ENCODE measurements around the gene ZWILCH.

The ZWILCH gene

DNA sequence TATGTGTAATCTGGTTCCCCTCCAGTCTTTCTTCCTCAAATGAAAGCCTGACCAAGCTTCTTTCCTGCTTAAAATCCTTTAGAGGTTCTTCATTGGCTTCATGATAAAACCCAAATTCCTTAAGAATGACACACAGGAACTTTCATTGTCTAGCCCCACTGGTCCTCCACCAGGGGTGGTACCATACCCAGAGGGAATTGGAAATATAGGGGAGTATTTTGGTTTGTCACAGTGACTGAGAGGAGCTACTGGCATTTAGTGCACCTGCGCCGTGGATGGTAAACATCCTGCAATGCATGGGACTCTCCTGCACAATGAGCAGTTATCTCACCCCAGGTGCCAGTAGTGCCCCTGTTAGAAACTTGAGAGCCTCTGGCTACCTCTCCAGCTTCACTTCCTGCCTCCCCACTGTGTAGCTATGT lies 10.8 kb downstream of the ZWILCH start:
- no peak for DNase-seq (ENCODE audit: low read depth)
- TF ChIP-seq, protein P1, sequence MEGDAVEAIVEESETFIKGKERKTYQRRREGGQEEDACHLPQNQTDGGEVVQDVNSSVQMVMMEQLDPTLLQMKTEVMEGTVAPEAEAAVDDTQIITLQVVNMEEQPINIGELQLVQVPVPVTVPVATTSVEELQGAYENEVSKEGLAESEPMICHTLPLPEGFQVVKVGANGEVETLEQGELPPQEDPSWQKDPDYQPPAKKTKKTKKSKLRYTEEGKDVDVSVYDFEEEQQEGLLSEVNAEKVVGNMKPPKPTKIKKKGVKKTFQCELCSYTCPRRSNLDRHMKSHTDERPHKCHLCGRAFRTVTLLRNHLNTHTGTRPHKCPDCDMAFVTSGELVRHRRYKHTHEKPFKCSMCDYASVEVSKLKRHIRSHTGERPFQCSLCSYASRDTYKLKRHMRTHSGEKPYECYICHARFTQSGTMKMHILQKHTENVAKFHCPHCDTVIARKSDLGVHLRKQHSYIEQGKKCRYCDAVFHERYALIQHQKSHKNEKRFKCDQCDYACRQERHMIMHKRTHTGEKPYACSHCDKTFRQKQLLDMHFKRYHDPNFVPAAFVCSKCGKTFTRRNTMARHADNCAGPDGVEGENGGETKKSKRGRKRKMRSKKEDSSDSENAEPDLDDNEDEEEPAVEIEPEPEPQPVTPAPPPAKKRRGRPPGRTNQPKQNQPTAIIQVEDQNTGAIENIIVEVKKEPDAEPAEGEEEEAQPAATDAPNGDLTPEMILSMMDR (IDR thresholded peaks at IDR 0.05; ENCODE audit: low read depth, low read length, missing control alignments), result no peak

DNA sequence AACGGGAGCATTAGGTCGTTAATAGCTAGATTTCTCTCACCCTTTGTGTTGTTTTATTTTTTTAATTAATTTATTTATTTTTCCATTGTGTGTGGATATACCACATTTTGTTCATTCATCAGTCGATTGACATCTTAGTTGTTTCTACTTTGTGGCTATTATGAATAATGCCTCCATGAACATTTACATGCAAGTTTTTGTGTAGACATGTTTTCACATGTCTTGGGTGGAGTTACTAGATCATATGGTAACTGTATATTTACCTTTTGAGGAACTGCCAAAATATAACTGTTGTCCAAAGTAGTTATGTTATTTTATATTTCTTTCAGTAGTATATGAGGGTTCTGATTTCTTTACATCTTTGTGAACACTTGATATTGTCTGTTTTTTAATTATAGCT lies 18.8 kb downstream of the ZWILCH start:
- TF ChIP-seq, protein P1 (IDR thresholded peaks at IDR 0.05; ENCODE audit: low read depth, low read length, missing control alignments), result no peak
- H3K4me3 ChIP-seq (ENCODE audit: low read depth, low read length), result no peak overlapping the region
- no peak for DNase-seq (ENCODE audit: low read depth)

More for the DNA sequence above, 10.8 kb downstream of the ZWILCH start:
- H3K4me3 ChIP-seq (ENCODE audit: low read depth, low read length), result no peak overlapping the region

DNA sequence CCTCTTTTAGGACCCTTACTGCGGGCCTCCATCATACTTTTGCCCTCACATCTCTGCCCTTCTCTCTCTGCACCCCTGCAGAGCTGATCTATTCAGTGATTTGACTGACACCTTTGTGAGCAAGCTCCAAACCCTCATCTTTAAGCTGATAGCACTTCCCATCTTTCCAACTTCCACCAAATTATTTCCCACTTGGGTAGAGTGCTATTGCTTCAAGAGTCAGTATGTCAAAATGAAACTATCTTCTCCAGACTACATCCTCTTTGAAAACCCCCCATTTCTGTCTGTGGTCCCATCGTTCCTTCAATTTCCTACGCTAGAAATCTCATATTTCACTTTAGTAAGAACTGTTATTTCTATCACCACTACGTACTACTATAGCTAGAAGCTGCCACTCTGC lies 19.7 kb downstream of the ZWILCH start:
- H3K4me3 ChIP-seq (ENCODE audit: low read depth, low read length), result no peak overlapping the region
- TF ChIP-seq, protein P1 (IDR thresholded peaks at IDR 0.05; ENCODE audit: low read depth, low read length, missing control alignments), result no peak
- no peak for DNase-seq (ENCODE audit: low read depth)

DNA sequence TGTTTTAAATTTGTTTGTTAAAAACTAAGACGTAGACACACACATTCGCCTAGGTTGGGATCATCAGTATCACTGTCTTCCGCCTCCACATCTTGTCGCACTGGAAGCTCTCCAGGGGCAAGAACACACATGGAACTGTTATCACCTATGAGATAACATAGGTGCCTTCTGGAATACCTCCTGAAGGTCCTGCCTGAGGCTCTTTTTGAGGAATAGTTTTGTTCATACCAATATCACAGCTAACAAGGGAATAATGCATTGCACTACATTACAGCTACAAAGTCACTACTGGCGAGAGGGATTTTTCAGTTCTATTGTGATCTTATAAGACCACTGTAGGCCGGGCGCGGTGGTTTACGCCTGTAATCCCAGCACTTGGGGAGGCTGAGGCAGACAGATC lies 29.9 kb downstream of the ZWILCH start:
- DNase-seq (ENCODE audit: low read depth), result no peak
- TF ChIP-seq, protein P1 (IDR thresholded peaks at IDR 0.05; ENCODE audit: low read depth, low read length, missing control alignments), result no peak
- H3K4me3 ChIP-seq (ENCODE audit: low read depth, low read length), result no peak overlapping the region

DNA sequence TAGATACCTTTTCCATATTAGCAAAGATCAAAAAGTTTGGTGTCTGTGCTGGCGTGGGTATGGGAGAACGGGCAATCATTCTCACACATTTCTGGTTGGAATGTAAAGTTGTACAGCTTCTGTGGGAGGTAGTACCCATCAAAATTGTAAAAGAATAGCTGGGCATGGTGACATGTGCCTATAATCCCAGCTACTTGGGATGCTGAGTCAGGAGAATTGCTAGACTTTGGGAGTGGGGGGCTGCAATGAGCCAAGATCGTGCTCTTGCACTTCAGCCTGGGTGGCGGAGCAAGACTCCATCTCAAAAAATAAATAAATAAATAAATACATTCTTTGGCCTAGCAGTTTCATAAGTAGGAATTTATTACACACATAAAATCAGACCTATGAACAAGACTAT lies 37.8 kb downstream of the ZWILCH start:
- H3K4me3 ChIP-seq (ENCODE audit: low read depth, low read length), result no peak overlapping the region
- DNase-seq (ENCODE audit: low read depth), result no peak
- TF ChIP-seq, protein P1 (IDR thresholded peaks at IDR 0.05; ENCODE audit: low read depth, low read length, missing control alignments), result no peak

DNA sequence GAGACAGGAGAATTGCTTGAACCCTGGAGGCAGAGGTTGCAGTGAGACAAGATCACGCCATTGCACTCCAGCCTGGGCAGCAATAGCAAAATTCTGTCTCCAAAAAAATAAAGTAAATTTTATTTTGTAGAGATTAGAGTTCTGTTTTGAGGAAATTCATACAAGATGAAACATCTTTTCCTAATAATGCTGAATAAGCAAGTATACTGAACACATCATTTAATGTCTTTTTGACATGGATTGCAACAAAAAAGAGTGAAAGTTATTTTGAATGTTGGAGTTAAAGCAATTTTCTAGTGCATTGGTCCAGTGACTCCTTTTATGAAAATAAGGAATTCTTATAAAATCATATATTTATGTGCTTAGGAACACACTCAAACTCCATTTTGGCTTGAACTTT lies 40.1 kb downstream of the ZWILCH start:
- TF ChIP-seq, protein P1 (IDR thresholded peaks at IDR 0.05; ENCODE audit: low read depth, low read length, missing control alignments), result no peak

DNA sequence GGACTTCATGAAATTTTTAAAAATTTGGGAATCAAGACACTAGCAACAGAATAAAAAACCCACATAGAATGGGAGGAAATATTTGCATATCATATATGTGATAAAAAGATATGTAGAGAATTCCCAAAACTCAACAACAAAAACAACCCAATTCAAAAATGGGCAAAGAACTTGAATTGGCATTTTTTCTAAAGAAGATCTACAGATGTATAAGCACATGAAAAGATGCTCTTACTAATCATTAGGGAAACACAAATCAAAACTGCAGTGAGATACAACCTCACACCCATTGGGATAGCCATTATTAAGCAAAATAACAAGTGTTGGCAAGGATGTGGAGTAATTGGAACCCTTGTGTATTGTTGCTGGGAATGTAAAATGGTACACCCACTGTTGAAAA lies 50.6 kb downstream of the ZWILCH start:
- TF ChIP-seq, protein P1 (IDR thresholded peaks at IDR 0.05; ENCODE audit: low read depth, low read length, missing control alignments), result no peak
- DNase-seq (ENCODE audit: low read depth), result no peak
- H3K4me3 ChIP-seq (ENCODE audit: low read depth, low read length), result no peak overlapping the region

More for the DNA sequence above, 40.1 kb downstream of the ZWILCH start:
- no peak for DNase-seq (ENCODE audit: low read depth)
- no peak overlapping the region for H3K4me3 ChIP-seq (ENCODE audit: low read depth, low read length)

Data from GM12864 (cell line).